ENCODE measurements around the gene PTPRO. TPM values are rescaled to one million over a fixed set of nuclear protein-coding genes. Genes with fewer than 3 reads are reported as not detected.

PTPRO gene
- total and polyA plus RNA-seq, 4 experiments from 2014 or later, result 3.0 to 7.8 (median 5.0) TPM

GRCh38 chr12:15575671-15576541, 253.6 kb downstream of the PTPRO start:
- Histone ChIP-seq H3K4me1 (ENCODE audit: insufficient read depth, low read length) (peaks cover 9% of the 10 kb centered on the region), H3K27me3 (ENCODE audit: insufficient read depth, low read length) (no peaks in the 10 kb centered on the region), H3K27ac (ENCODE audit: low read depth, low read length) (no peak overlapping the region), H3K4me3 (ENCODE audit: low read length in 2 of 2) (no peak overlapping the region), H3K36me3 (ENCODE audit: insufficient read depth, low read length) (no peaks in the 10 kb centered on the region), H3K9me3 (ENCODE audit: control insufficient read depth in 1 of 2, low read length in 2 of 2) (no peaks in the 10 kb centered on the region)
- Mint-ChIP-seq H3K36me3 (peaks cover 5 to 28% of the 10 kb centered on the region in 2 donors), H3K9me3 (peaks cover 0 to 3% (median under 1%) of the 10 kb centered on the region in 8 donors), H3K27ac (peak overlapping the region in 1 of 7 donors; percentile 30), H3K4me1 (peaks cover 7 to 14% (median 12%) of the 10 kb centered on the region in 4 donors), H3K4me3 (peak overlapping the region in 2 of 8 donors; percentile 2 to 27), H3K27me3 (no peaks in the 10 kb centered on the region)
- intact Hi-C loops (cut with micrococcal nuclease), result no loop called here
- DNase-seq, result no peak
- ChIA-PET CTCF (ENCODE audit: partially characterized antibody) (interaction anchor here (3.9 kb wide), 1 partner anchor 9 kb away, joined by 16 read pairs; no protein-coding TSS in a partner anchor), POLR2A (ENCODE audit: partially characterized antibody) (no interaction called here)

GRCh38 chr12:15580431-15580830, 258.1 kb downstream of the PTPRO start:
- Histone ChIP-seq H3K36me3 (ENCODE audit: insufficient read depth, low read length) (no peaks in the 10 kb centered on the region), H3K4me3 (ENCODE audit: low read length in 2 of 2) (no peak overlapping the region), H3K27me3 (ENCODE audit: insufficient read depth, low read length) (no peaks in the 10 kb centered on the region), H3K9me3 (ENCODE audit: control insufficient read depth in 1 of 2, low read length in 2 of 2) (no peaks in the 10 kb centered on the region), H3K27ac (ENCODE audit: low read depth, low read length) (no peak overlapping the region), H3K4me1 (ENCODE audit: insufficient read depth, low read length) (no peaks in the 10 kb centered on the region)
- H3K9me3 Mint-ChIP-seq, result peaks cover 0 to 3% (median 0%) of the 10 kb centered on the region in 8 donors
- no peaks in the 10 kb centered on the region for H3K27me3 Mint-ChIP-seq
- H3K4me1 Mint-ChIP-seq, result peaks cover 4 to 12% (median 6%) of the 10 kb centered on the region in 4 donors
- peak in 4 of 5 donors; percentile 28 to 38 (median 30) for DNase-seq
- ChIA-PET POLR2A (ENCODE audit: partially characterized antibody) (interaction anchor here (2.2 to 10.6 kb wide), 2 partner anchors 35 to 46 kb away, joined by 8 to 78 read pairs; no protein-coding TSS in a partner anchor), CTCF (ENCODE audit: partially characterized antibody) (interaction anchor here (1.2 to 12.3 kb wide), 5 partner anchors 10 to 48 kb away, joined by 4 to 394 read pairs (median 39); no protein-coding TSS in a partner anchor)
- H3K36me3 Mint-ChIP-seq, result peaks cover 6 to 22% of the 10 kb centered on the region in 2 donors
- no peak overlapping the region for H3K4me3 Mint-ChIP-seq
- peak overlapping the region in 2 of 7 donors; percentile 7 to 9 for H3K27ac Mint-ChIP-seq
- intact Hi-C loops (cut with micrococcal nuclease), result loop anchor here (1.0 to 5.0 kb wide), 3 partner anchors 48 to 428 kb away; no protein-coding TSS in a partner anchor

- Mint-ChIP-seq H3K27ac (peak overlapping the region in 1 of 7 donors; percentile 7), H3K9me3 (no peaks in the 10 kb centered on the region)
- POLR2A ChIA-PET (ENCODE audit: partially characterized antibody), result interaction anchor here (2.2 to 10.6 kb wide), 2 partner anchors 35 to 47 kb away, joined by 8 to 78 read pairs; no protein-coding TSS in a partner anchor
Measured at GRCh38 chr12:15581006-15581405, 258.7 kb downstream of the PTPRO start.

GRCh38 chr12:15583804-15584203, 261.5 kb downstream of the PTPRO start:
- no peaks in the 10 kb centered on the region for H3K4me1 ChIP-seq (ENCODE audit: insufficient read depth, low read length)
- no peak for DNase-seq
- intact Hi-C loops (cut with micrococcal nuclease), result loop anchor here (1.0 to 5.0 kb wide), 3 partner anchors 13 to 432 kb away; no protein-coding TSS in a partner anchor
- H3K4me3 ChIP-seq (ENCODE audit: low read length in 2 of 2), result no peak overlapping the region
- H3K4me3 Mint-ChIP-seq, result no peak overlapping the region
- H3K27me3 ChIP-seq (ENCODE audit: insufficient read depth, low read length), result no peaks in the 10 kb centered on the region
- H3K27ac ChIP-seq (ENCODE audit: low read depth, low read length), result no peak overlapping the region
- H3K36me3 ChIP-seq (ENCODE audit: insufficient read depth, low read length), result no peaks in the 10 kb centered on the region
- H3K4me1 Mint-ChIP-seq, result peaks cover 0 to 7% (median 4%) of the 10 kb centered on the region in 4 donors
- ChIA-PET CTCF (ENCODE audit: partially characterized antibody) (interaction anchor here (0.7 to 12.3 kb wide), 16 partner anchors 10 to 864 kb away, joined by 3 to 394 read pairs (median 8); no protein-coding TSS in a partner anchor), POLR2A (ENCODE audit: partially characterized antibody) (interaction anchor here (0.5 to 10.6 kb wide), 3 partner anchors 37 to 215 kb away, joined by 3 to 78 read pairs (median 6); no protein-coding TSS in a partner anchor)
- H3K27ac Mint-ChIP-seq, result no peak overlapping the region
- H3K9me3 Mint-ChIP-seq, result no peaks in the 10 kb centered on the region
- no peaks in the 10 kb centered on the region for H3K9me3 ChIP-seq (ENCODE audit: control insufficient read depth in 1 of 2, low read length in 2 of 2)
- H3K27me3 Mint-ChIP-seq, result no peaks in the 10 kb centered on the region
- peaks cover 9 to 20% of the 10 kb centered on the region in 2 donors for H3K36me3 Mint-ChIP-seq

More at GRCh38 chr12:15581006-15581405, 258.7 kb downstream of the PTPRO start:
- Histone ChIP-seq H3K9me3 (ENCODE audit: control insufficient read depth in 1 of 2, low read length in 2 of 2) (no peaks in the 10 kb centered on the region), H3K36me3 (ENCODE audit: insufficient read depth, low read length) (no peaks in the 10 kb centered on the region), H3K27ac (ENCODE audit: low read depth, low read length) (no peak overlapping the region), H3K4me1 (ENCODE audit: insufficient read depth, low read length) (no peaks in the 10 kb centered on the region), H3K4me3 (ENCODE audit: low read length in 2 of 2) (no peak overlapping the region), H3K27me3 (ENCODE audit: insufficient read depth, low read length) (no peaks in the 10 kb centered on the region)
- intact Hi-C loops (cut with micrococcal nuclease), result loop anchor here (5.0 kb wide), 1 partner anchor 429 kb away; no protein-coding TSS in a partner anchor
- Mint-ChIP-seq H3K36me3 (peaks cover 6 to 17% of the 10 kb centered on the region in 2 donors), H3K4me3 (no peak overlapping the region), H3K4me1 (peaks cover 4 to 11% (median 5%) of the 10 kb centered on the region in 4 donors), H3K27me3 (no peaks in the 10 kb centered on the region)
- DNase-seq, result no peak
- CTCF ChIA-PET (ENCODE audit: partially characterized antibody), result interaction anchor here (0.9 to 12.3 kb wide), 5 partner anchors 9 to 48 kb away, joined by 3 to 394 read pairs (median 4); no protein-coding TSS in a partner anchor

- CTCF ChIA-PET (ENCODE audit: partially characterized antibody), result interaction anchor here (0.7 to 12.3 kb wide), 32 partner anchors 9 to 865 kb away, joined by 3 to 394 read pairs (median 7); no protein-coding TSS in a partner anchor
- H3K4me3 ChIP-seq (ENCODE audit: low read length in 2 of 2), result no peak overlapping the region
- H3K27me3 ChIP-seq (ENCODE audit: insufficient read depth, low read length), result no peaks in the 10 kb centered on the region
- Mint-ChIP-seq H3K36me3 (peaks cover 9 to 17% of the 10 kb centered on the region in 2 donors), H3K27ac (no peak overlapping the region), H3K4me3 (no peak overlapping the region), H3K4me1 (peaks cover 0 to 7% (median 4%) of the 10 kb centered on the region in 4 donors), H3K27me3 (no peaks in the 10 kb centered on the region), H3K9me3 (no peaks in the 10 kb centered on the region)
- H3K9me3 ChIP-seq (ENCODE audit: control insufficient read depth in 1 of 2, low read length in 2 of 2), result no peaks in the 10 kb centered on the region
- POLR2A ChIA-PET (ENCODE audit: partially characterized antibody), result interaction anchor here (0.5 to 10.6 kb wide), 5 partner anchors 14 to 302 kb away, joined by 3 to 78 read pairs (median 3); no protein-coding TSS in a partner anchor
- H3K36me3 ChIP-seq (ENCODE audit: insufficient read depth, low read length), result no peaks in the 10 kb centered on the region
- intact Hi-C loops (cut with micrococcal nuclease), result loop anchor here (1.0 to 5.0 kb wide), 3 partner anchors 13 to 432 kb away; no protein-coding TSS in a partner anchor
- peak in 4 of 5 donors; percentile 47 to 51 (median 49) for DNase-seq
- no peak overlapping the region for H3K27ac ChIP-seq (ENCODE audit: low read depth, low read length)
- no peaks in the 10 kb centered on the region for H3K4me1 ChIP-seq (ENCODE audit: insufficient read depth, low read length)
Measured at GRCh38 chr12:15584366-15585041, 262.2 kb downstream of the PTPRO start.

- peaks cover 9% of the 10 kb centered on the region for H3K4me1 ChIP-seq (ENCODE audit: insufficient read depth, low read length)
- ChIA-PET POLR2A (ENCODE audit: partially characterized antibody) (interaction anchor here (1.0 to 1.2 kb wide), 3 partner anchors 55 to 200 kb away, joined by 3 to 5 read pairs (median 5); partner anchors contain the start of gene EPS8), CTCF (ENCODE audit: partially characterized antibody) (interaction anchor here (0.6 to 12.3 kb wide), 30 partner anchors 8 to 320 kb away, joined by 3 to 394 read pairs (median 4); no protein-coding TSS in a partner anchor)
- peaks cover 3 to 5% of the 10 kb centered on the region in 2 donors for H3K27me3 Mint-ChIP-seq
- peak overlapping the region in 5 of 8 donors; percentile 68 to 88 (median 84) for H3K4me3 Mint-ChIP-seq
- H3K4me1 Mint-ChIP-seq, result peaks cover 3 to 10% (median 8%) of the 10 kb centered on the region in 4 donors
- H3K9me3 ChIP-seq (ENCODE audit: control insufficient read depth in 1 of 2, low read length in 2 of 2), result no peaks in the 10 kb centered on the region
- H3K27me3 ChIP-seq (ENCODE audit: insufficient read depth, low read length), result no peaks in the 10 kb centered on the region
- intact Hi-C loops (cut with micrococcal nuclease), result loop anchor here (1.0 to 5.0 kb wide), 4 partner anchors 183 to 310 kb away; partner anchors contain the start of gene EPS8
- no peak for DNase-seq
- no peak overlapping the region for H3K27ac ChIP-seq (ENCODE audit: low read depth, low read length)
- no peaks in the 10 kb centered on the region for H3K36me3 ChIP-seq (ENCODE audit: insufficient read depth, low read length)
- no peak overlapping the region for H3K4me3 ChIP-seq (ENCODE audit: low read length in 2 of 2)
- H3K9me3 Mint-ChIP-seq, result no peaks in the 10 kb centered on the region
- H3K27ac Mint-ChIP-seq, result peak overlapping the region in 3 of 7 donors; percentile 28 to 79 (median 48)
- peaks cover 4 to 5% of the 10 kb centered on the region in 2 donors for H3K36me3 Mint-ChIP-seq
Measured at GRCh38 chr12:15589328-15590032, 267.2 kb downstream of the PTPRO start.

All from CD4-positive, alpha-beta memory T cell (primary cell).